HEK293 (cell line): ENCODE measurements around the gene BID.

ENCODE experiments used
- CTCF ChIA-PET: fragments of 350-600 bp; formaldehyde crosslinking; extraction: SDS; loops from one replicate; lab custom pipeline; 2021; ENCODE audit warnings: antibody characterized with exemption; lab: Yijun Ruan, JAX
- POLR2A ChIA-PET: fragments of 300-600 bp; formaldehyde crosslinking; extraction: SDS; loops from one replicate; lab custom pipeline; 2020; ENCODE audit warnings: antibody characterized with exemption, inconsistent platforms; lab: Yijun Ruan, JAX
- H3K27ac ChIP-seq: fragments of 200-500 bp; sonication (Bioruptor generic); 2 replicates; pipeline ENCODE4 v1.5.1; 2014; ENCODE audit warnings: low read depth, low read length, control low read depth, inconsistent platforms; ENCODE audit errors: extremely low read depth
- H3K36me3 ChIP-seq, 2 experiments: fragments of 200-500 bp in 1 of 2; sonication (Bioruptor generic) in 1 of 2; 1 replicate in 1 of 2; 2 replicates in 1 of 2; pipeline ENCODE4 v1.5.1; 2014 to 2017; ENCODE audit warnings: inconsistent platforms in 2 of 2, low read length in 2 of 2; ENCODE audit not compliant: control insufficient read depth in 2 of 2, insufficient read depth in 1 of 2
- H3K4me1 ChIP-seq: fragments of 200-500 bp; sonication (Bioruptor generic); 2 replicates; pipeline ENCODE4 v1.5.1; 2014; ENCODE audit warnings: mild to moderate bottlenecking, low read length, inconsistent platforms; ENCODE audit not compliant: control insufficient read depth, insufficient read depth
- H3K4me3 ChIP-seq: 2 replicates; pipeline ENCODE4 v1.5.1; 2011; ENCODE audit warnings: low read depth, mild to moderate bottlenecking, control low read depth, low read length, moderate library complexity
- H3K9me3 ChIP-seq: fragments of 200-500 bp; sonication (Bioruptor generic); 2 replicates; pipeline ENCODE4 v1.5.1; 2014; ENCODE audit warnings: low read depth, low read length, inconsistent platforms; ENCODE audit not compliant: control insufficient read depth, insufficient read depth
- CTCF ChIP-seq: fragments of 450-650 bp; formaldehyde crosslinking; IDR thresholded peaks from 2 replicates; pipeline ENCODE4 v1.5.1; 2016; ENCODE audit warnings: missing biosample characterization, missing genetic modification characterization
- EGR2 ChIP-seq: fragments of 450-650 bp; formaldehyde crosslinking; IDR thresholded peaks from 2 replicates; pipeline ENCODE4 v1.5.1; 2016; ENCODE audit warnings: low read depth, missing biosample characterization, missing genetic modification characterization
- ELK4 ChIP-seq: IDR thresholded peaks from 2 replicates; pipeline ENCODE4 v1.6.1; 2011; ENCODE audit warnings: mild to moderate bottlenecking, low read depth, low read length, borderline replicate concordance
- GLIS2 ChIP-seq: fragments of 450-650 bp; formaldehyde crosslinking; IDR thresholded peaks from 2 replicates; pipeline ENCODE4 v1.5.1; 2016; ENCODE audit warnings: missing biosample characterization, missing genetic modification characterization
- HIC1 ChIP-seq: fragments of 450-650 bp; formaldehyde crosslinking; IDR thresholded peaks from 2 replicates; pipeline ENCODE4 v1.5.1; 2016; ENCODE audit warnings: missing biosample characterization, missing genetic modification characterization
- KLF10 ChIP-seq: fragments of 450-650 bp; IDR thresholded peaks from 2 replicates; pipeline ENCODE4 v1.5.1; 2018; ENCODE audit warnings: missing biosample characterization, mild to moderate bottlenecking, missing genetic modification characterization
- KLF16 ChIP-seq: fragments of 450-650 bp; formaldehyde crosslinking; IDR thresholded peaks from 2 replicates; pipeline ENCODE4 v1.5.1; 2017; ENCODE audit warnings: missing biosample characterization, missing genetic modification characterization
- SCRT1 ChIP-seq: fragments of 450-650 bp; formaldehyde crosslinking; IDR thresholded peaks from 2 replicates; pipeline ENCODE4 v1.5.1; 2016; ENCODE audit warnings: missing biosample characterization, missing genetic modification characterization, borderline replicate concordance
- SP7 ChIP-seq: fragments of 450-650 bp; formaldehyde crosslinking; IDR thresholded peaks from 2 replicates; pipeline ENCODE4 v1.5.1; 2016; ENCODE audit warnings: missing biosample characterization, missing genetic modification characterization
- ZNF112 ChIP-seq: fragments of 450-650 bp; formaldehyde crosslinking; IDR thresholded peaks from 2 replicates; pipeline ENCODE4 v1.5.0; 2017; ENCODE audit warnings: missing biosample characterization, missing genetic modification characterization
- ZNF133 ChIP-seq: fragments of 450-650 bp; formaldehyde crosslinking; IDR thresholded peaks from 2 replicates; pipeline ENCODE4 v1.5.1; 2016; ENCODE audit warnings: missing biosample characterization, missing genetic modification characterization
- ZNF16 ChIP-seq: fragments of 450-650 bp; formaldehyde crosslinking; IDR thresholded peaks from 2 replicates; pipeline ENCODE4 v1.5.1; 2016; ENCODE audit warnings: low read depth, missing biosample characterization, missing genetic modification characterization
- ZNF223 ChIP-seq: fragments of 450-650 bp; formaldehyde crosslinking; IDR thresholded peaks from 2 replicates; pipeline ENCODE4 v1.5.1; 2016; ENCODE audit warnings: missing biosample characterization, missing genetic modification characterization
- ZNF311 ChIP-seq: fragments of 450-650 bp; formaldehyde crosslinking; IDR thresholded peaks from 2 replicates; pipeline ENCODE4 v1.5.1; 2017; ENCODE audit warnings: missing biosample characterization, missing genetic modification characterization, borderline replicate concordance
- ZNF341 ChIP-seq: fragments of 450-650 bp; formaldehyde crosslinking; IDR thresholded peaks from 2 replicates; pipeline ENCODE4; 2016; ENCODE audit warnings: low read depth, missing biosample characterization, missing genetic modification characterization
- ZNF394 ChIP-seq: fragments of 450-650 bp; formaldehyde crosslinking; IDR thresholded peaks from 2 replicates; pipeline ENCODE4 v1.5.1; 2016; ENCODE audit warnings: missing biosample characterization, missing genetic modification characterization, mild to moderate bottlenecking, moderate library complexity, borderline replicate concordance
- ZNF571 ChIP-seq: fragments of 450-650 bp; formaldehyde crosslinking; IDR thresholded peaks from 2 replicates; pipeline ENCODE4 v1.5.0; 2017; ENCODE audit warnings: missing biosample characterization, missing genetic modification characterization
- ZNF624 ChIP-seq: fragments of 450-650 bp; formaldehyde crosslinking; IDR thresholded peaks from 2 replicates; pipeline ENCODE4 v1.5.1; 2017; ENCODE audit warnings: missing biosample characterization, missing genetic modification characterization
- ZNF830 ChIP-seq: fragments of 450-650 bp; IDR thresholded peaks from 2 replicates; pipeline ENCODE4 v1.5.0; 2018; ENCODE audit warnings: missing biosample characterization, missing genetic modification characterization, low read depth, mild to moderate bottlenecking, moderate library complexity
- ZSCAN18 ChIP-seq: fragments of 450-650 bp; formaldehyde crosslinking; IDR thresholded peaks from 2 replicates; pipeline ENCODE4 v1.5.1; 2016; ENCODE audit warnings: missing biosample characterization, missing genetic modification characterization

BID gene

GRCh38 chr22:17807086-17807485 is 32.8 kb upstream of the BID start (continued):
- no peak for TF ChIP-seq CTCF
- no peak for TF ChIP-seq GLIS2 (tag by site-specific recombination)

GRCh38 chr22:17806437-17806836 is 32.2 kb upstream of the BID start:
- Histone ChIP-seq H3K4me1 (no peaks in the 10 kb centered on the region), H3K9me3 (no peaks in the 10 kb centered on the region), H3K4me3 (no peak overlapping the region)
- TF ChIP-seq EGR2 (no peak), KLF16 (tag by site-specific recombination) (no peak), ZNF341 (tag by site-specific recombination) (no peak), SP7 (tag by site-specific recombination) (no peak), ZNF112 (no peak), ZNF830 (tag by site-specific recombination) (no peak), ZNF394 (tag by site-specific recombination) (no peak), HIC1 (tag by site-specific recombination) (no peak), ZNF571 (no peak), ZNF133 (no peak), ZSCAN18 (tag by site-specific recombination) (no peak), ZNF16 (tag by site-specific recombination) (no peak), ZNF223 (tag by site-specific recombination) (no peak), CTCF (no peak), ELK4 (no peak), ZNF624 (tag by site-specific recombination) (no peak), KLF10 (no peak), ZNF311 (tag by site-specific recombination) (no peak), SCRT1 (no peak)
- TF ChIP-seq, all 188 proteins: peak for 0
- ChIA-PET POLR2A (no interaction called here), CTCF (interaction anchor here (0.6 to 0.7 kb wide), 4 partner anchors 83 to 305 kb away, joined by 3 to 4 read pairs (median 4); no protein-coding TSS in a partner anchor)
- Histone ChIP-seq H3K36me3 (peaks cover 7 to 59% of the 10 kb centered on the region in 2 experiments), H3K27ac (no peak overlapping the region)
